Hepatocyte (in vitro differentiated cells): ENCODE results near the gene NHERF2. TPM values are rescaled to one million over a fixed set of nuclear protein-coding genes. Genes with fewer than 3 reads are reported as not detected.

Experiments used
- DNase-seq: peaks from one replicate; pipeline ENCODE4 v3.0.0-alpha.2; 2016; ENCODE audit warnings: low spot score
- H2AFZ ChIP-seq: fragments of 200-600 bp; sonication (generic); 2 replicates; pipeline ENCODE4 v1.6.0; 2016; ENCODE audit warnings: antibody characterized with exemption, mild to moderate bottlenecking
- H3K27ac ChIP-seq: fragments of 200-600 bp; sonication (generic); 2 replicates; pipeline ENCODE4 v1.5.1; 2016; ENCODE audit warnings: mild to moderate bottlenecking
- H3K27me3 ChIP-seq: fragments of 200-600 bp; sonication (generic); 2 replicates; pipeline ENCODE4 v1.6.1; 2016
- H3K36me3 ChIP-seq: fragments of 200-600 bp; sonication (generic); replicated peaks from 2 replicates; pipeline ENCODE4 v1.5.1; 2016; ENCODE audit warnings: low read depth; ENCODE audit not compliant: insufficient read depth
- H3K4me1 ChIP-seq: fragments of 200-600 bp; sonication (generic); 2 replicates; pipeline ENCODE4 v1.5.1; 2016; ENCODE audit warnings: mild to moderate bottlenecking, moderate library complexity; ENCODE audit not compliant: insufficient read depth
- H3K4me2 ChIP-seq: fragments of 200-600 bp; sonication (generic); 2 replicates; pipeline ENCODE4 v1.6.0; 2016
- H3K4me3 ChIP-seq: fragments of 200-600 bp; sonication (generic); 2 replicates; pipeline ENCODE4 v1.5.1; 2016; ENCODE audit warnings: mild to moderate bottlenecking
- H3K79me2 ChIP-seq: fragments of 200-600 bp; sonication (generic); 2 replicates; pipeline ENCODE4 v1.6.0; 2017; ENCODE audit warnings: mild to moderate bottlenecking
- H3K9me2 ChIP-seq: fragments of 200-600 bp; sonication (generic); replicated peaks from 2 replicates; pipeline ENCODE4 v1.6.0; 2017; ENCODE audit warnings: mild to moderate bottlenecking; ENCODE audit not compliant: insufficient read depth
- H3K9me3 ChIP-seq: fragments of 200-600 bp; sonication (generic); 2 replicates; pipeline ENCODE4 v1.5.1; 2016; ENCODE audit warnings: low read depth, mild to moderate bottlenecking
- H4K20me1 ChIP-seq: fragments of 200-600 bp; sonication (generic); 2 replicates; pipeline ENCODE4 v1.6.0; 2016; ENCODE audit warnings: mild to moderate bottlenecking; ENCODE audit not compliant: insufficient read depth, poor library complexity, severe bottlenecking
- CTCF ChIP-seq: fragments of 200-600 bp; sonication (generic); IDR thresholded peaks from 2 replicates; pipeline ENCODE4 v1.5.1; 2016; ENCODE audit warnings: antibody characterized with exemption, mild to moderate bottlenecking; ENCODE audit not compliant: poor library complexity
- EZH2 ChIP-seq: fragments of 200-600 bp; sonication (generic); IDR thresholded peaks from 2 replicates; pipeline ENCODE4 v1.6.1; 2016; ENCODE audit warnings: antibody characterized with exemption, mild to moderate bottlenecking, borderline replicate concordance
- EZH2phosphoT487 ChIP-seq: fragments of 200-600 bp; sonication (generic); IDR thresholded peaks from one replicate; pipeline ENCODE4 v1.6.1; 2018; ENCODE audit warnings: antibody characterized with exemption, mild to moderate bottlenecking, low read depth, moderate library complexity; ENCODE audit not compliant: unreplicated experiment, severe bottlenecking
- WGBS: methylation state at CpG from one replicate; pipeline ENCODE4 v1.1.6; 2016; ENCODE audit warnings: low lambda C conversion rate; ENCODE audit errors: missing lambda C conversion rate; 5-methylcytosine and 5-hydroxymethylcytosine counted together
- polyA plus RNA-seq: library from polyadenylated mRNA; unstranded; fragments of >200 nt; fragmentation: Nextera tagmentation; extraction: Ambion mirVana; gene quantifications from 2 replicates; pipeline ENCODE4 v1.2.1, GENCODE V29; 2016
- total RNA-seq: library from RNA; depleted of rRNA; stranded (reverse); fragments of >200 nt; gene quantifications from 2 replicates; pipeline ENCODE4 v1.2.3, GENCODE V29; 2014

NHERF2 gene
- total and polyA plus RNA-seq, 2 experiments from 2014 or later = 29.6 to 43.8 TPM

- H3K4me2 ChIP-seq = no peak overlapping the region
- H3K4me1 ChIP-seq = no peaks in the 10 kb centered on the region
- H4K20me1 ChIP-seq = no peaks in the 10 kb centered on the region
- H2AFZ ChIP-seq = no peak overlapping the region
- no peaks in the 10 kb centered on the region for H3K36me3 ChIP-seq
- no peaks in the 10 kb centered on the region for H3K79me2 ChIP-seq
- TF ChIP-seq EZH2phosphoT487 = no peak
- no peak for TF ChIP-seq CTCF
- TF ChIP-seq EZH2 = no peak
- H3K27me3 ChIP-seq = no peaks in the 10 kb centered on the region
- no peak overlapping the region for H3K4me3 ChIP-seq
- H3K27ac ChIP-seq = no peak overlapping the region
- H3K9me2 ChIP-seq = no peaks in the 10 kb centered on the region
- no peak for DNase-seq
- no peaks in the 10 kb centered on the region for H3K9me3 ChIP-seq
- WGBS = 92% methylated on average over 10 of the region's 10 CpGs
Observed at GRCh38 chr16:2058872-2059271, 32.2 kb downstream of the NHERF2 start.

GRCh38 chr16:2060346-2060745 is 33.6 kb downstream of the NHERF2 start:
- Histone ChIP-seq H4K20me1 (no peaks in the 10 kb centered on the region), H3K27ac (no peak overlapping the region), H3K4me1 (no peaks in the 10 kb centered on the region), H3K4me3 (no peak overlapping the region), H3K79me2 (no peaks in the 10 kb centered on the region), H3K9me3 (no peaks in the 10 kb centered on the region), H2AFZ (no peak overlapping the region), H3K9me2 (no peaks in the 10 kb centered on the region), H3K36me3 (no peaks in the 10 kb centered on the region), H3K27me3 (no peaks in the 10 kb centered on the region), H3K4me2 (no peak overlapping the region)
- no peak for DNase-seq
- WGBS = 94% methylated on average over 16 of the region's 17 CpGs
- TF ChIP-seq EZH2phosphoT487 = no peak

- Histone ChIP-seq H3K27me3 (no peaks in the 10 kb centered on the region), H2AFZ (no peak overlapping the region), H3K9me3 (no peaks in the 10 kb centered on the region), H3K4me2 (no peak overlapping the region), H3K27ac (no peak overlapping the region), H4K20me1 (no peaks in the 10 kb centered on the region), H3K79me2 (no peaks in the 10 kb centered on the region), H3K9me2 (no peaks in the 10 kb centered on the region), H3K36me3 (no peaks in the 10 kb centered on the region), H3K4me3 (no peak overlapping the region), H3K4me1 (no peaks in the 10 kb centered on the region)
- WGBS = 99% methylated on average over 17 of the region's 18 CpGs
- TF ChIP-seq CTCF (no peak), EZH2phosphoT487 (no peak), EZH2 (no peak)
- no peak for DNase-seq
Observed at GRCh38 chr16:2061023-2061422, 34.3 kb downstream of the NHERF2 start.

- no peaks in the 10 kb centered on the region for H3K9me2 ChIP-seq
- H3K4me1 ChIP-seq = no peaks in the 10 kb centered on the region
- no peak overlapping the region for H3K4me3 ChIP-seq
- no peaks in the 10 kb centered on the region for H3K9me3 ChIP-seq
- H3K27me3 ChIP-seq = no peaks in the 10 kb centered on the region
- no peaks in the 10 kb centered on the region for H3K36me3 ChIP-seq
- no peak overlapping the region for H2AFZ ChIP-seq
- WGBS = 97% methylated on average over 13 of the region's 13 CpGs
- TF ChIP-seq CTCF (no peak), EZH2phosphoT487 (no peak), EZH2 (no peak)
- H4K20me1 ChIP-seq = no peaks in the 10 kb centered on the region
- DNase-seq = no peak
- H3K4me2 ChIP-seq = no peak overlapping the region
- H3K79me2 ChIP-seq = no peaks in the 10 kb centered on the region
- no peak overlapping the region for H3K27ac ChIP-seq
Observed at GRCh38 chr16:2061526-2061925, 34.8 kb downstream of the NHERF2 start.
